ENCODE results near the gene TENM3.

Gene TENM3

DNA sequence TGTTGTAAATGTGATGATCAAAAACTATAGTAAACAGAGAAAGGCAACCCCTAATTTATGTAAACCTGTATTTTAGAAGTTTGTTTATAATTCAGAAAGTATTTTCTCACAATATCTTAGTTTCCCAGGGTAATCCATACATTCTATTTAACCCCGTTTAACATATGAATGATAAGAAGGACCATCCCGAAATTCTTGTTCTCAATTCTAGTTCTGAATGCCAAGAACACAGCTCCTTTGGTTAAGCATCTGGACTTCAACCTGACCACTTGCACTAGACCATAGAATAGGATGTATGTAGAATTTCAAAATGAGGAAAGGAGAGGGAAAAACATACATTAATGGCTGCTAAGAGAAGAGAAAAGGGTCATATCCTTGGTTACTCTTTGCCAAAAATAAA lies 227.0 kb downstream of the TENM3 start:
- no peak for DNase-seq

GRCh38 chr4:182475539-182475938 lies 232.3 kb downstream of the TENM3 start:
- no peak for DNase-seq

DNA sequence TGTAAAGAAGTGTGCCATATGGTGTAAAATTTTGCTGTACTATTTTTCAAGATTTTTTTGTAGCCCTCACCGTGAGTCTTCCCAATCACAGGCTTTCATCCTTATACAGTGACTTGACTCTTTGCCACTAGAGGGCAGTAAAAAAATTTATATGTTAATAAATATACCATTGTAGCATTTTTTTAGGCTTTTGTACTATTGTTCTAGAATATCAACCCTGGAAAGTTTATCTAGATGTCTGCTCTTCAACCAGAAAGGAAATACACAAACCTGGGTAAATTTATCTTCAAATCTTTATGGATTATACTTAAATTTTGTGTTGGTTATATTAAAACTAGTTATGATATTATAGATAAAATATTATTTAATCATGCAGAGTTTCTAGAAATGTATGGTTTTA lies 235.3 kb downstream of the TENM3 start:
- DNase-seq: peak; percentile 55 to 81

- peak in 1 of 2 experiments; percentile 1 for DNase-seq
Observed at GRCh38 chr4:182483685-182484084, 240.5 kb downstream of the TENM3 start.

- peak; percentile 3 to 12 for DNase-seq
Observed at GRCh38 chr4:182486881-182487280, 243.7 kb downstream of the TENM3 start.

- DNase-seq: no peak
Observed at GRCh38 chr4:182488896-182489295, 245.7 kb downstream of the TENM3 start.

DNA sequence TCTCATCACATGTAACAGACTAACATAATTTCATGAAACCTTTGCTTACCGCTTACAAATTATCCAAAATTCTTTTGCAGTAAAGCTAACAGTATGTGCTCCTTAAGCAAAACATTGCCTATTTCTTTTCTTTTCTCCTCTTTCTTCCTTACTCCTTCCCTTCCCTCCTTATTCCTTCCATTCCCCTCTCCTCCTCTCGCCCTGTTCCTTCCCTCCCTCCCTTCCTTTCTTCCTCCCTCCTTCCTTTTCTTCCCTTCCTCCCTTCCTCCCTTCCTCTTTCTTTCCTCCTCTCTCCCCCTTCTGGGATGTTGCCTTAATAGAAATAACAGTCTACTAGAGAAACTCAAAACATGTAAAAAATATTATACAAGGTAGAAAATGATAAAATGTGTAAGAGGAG lies 246.4 kb downstream of the TENM3 start:
- DNase-seq: no peak

DNA sequence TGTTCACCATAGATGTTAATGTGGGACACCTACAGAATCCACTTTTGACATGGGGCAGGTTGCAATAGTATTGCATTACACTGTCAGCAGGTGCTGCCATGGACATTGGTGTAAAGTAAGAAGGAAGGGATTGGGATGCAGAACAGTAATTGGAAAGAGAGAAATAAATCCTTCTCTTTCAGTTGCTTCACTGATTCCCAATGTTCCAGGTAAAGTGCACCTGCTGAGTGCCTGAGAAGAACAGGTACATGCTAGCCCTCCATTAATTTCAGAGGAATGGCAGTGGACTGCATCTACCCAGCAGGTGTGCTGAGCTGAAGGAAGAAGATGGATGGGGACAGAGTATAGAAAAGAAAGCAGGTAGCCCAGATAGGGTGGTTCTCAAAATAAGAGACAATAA lies 248.5 kb downstream of the TENM3 start:
- no peak for DNase-seq

DNA sequence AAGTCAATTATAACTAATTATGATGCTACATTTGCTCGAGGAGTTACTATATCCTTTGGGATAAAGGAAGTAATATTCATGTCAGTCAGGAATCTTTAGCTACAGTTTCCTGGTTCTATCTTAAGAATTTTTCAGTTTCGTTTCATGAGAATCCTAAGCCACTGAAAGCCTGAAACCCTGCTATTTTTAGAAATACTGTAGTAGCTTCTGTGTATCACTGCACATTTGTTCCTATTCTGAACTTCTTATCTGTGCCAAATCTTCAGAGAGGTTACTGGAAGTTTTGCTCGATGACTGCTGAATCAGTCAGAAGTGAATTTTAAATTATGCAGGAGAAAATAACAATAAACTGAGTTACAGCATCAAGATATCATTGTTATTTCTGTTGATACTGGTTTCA lies 249.2 kb downstream of the TENM3 start:
- peak; percentile 18 to 19 for DNase-seq

DNA sequence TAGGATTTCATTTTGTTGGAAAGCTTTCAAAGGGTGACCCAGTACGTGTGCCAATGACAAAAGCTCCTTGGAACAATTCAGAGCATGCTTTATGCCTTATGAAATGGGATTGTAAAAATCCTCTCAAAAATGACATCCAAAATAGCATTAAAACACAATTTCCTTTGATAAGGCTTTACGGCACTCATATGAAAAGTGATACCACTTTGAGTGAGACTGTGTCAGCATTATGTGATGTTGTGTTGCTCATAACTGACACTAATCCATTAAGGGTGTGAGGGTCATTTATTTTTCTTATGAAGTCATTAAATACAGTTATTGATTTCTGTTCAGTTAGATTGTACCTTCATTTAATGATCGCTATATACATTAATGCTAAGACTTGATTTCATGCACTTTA lies 250.2 kb downstream of the TENM3 start:
- DNase-seq: no peak

DNA sequence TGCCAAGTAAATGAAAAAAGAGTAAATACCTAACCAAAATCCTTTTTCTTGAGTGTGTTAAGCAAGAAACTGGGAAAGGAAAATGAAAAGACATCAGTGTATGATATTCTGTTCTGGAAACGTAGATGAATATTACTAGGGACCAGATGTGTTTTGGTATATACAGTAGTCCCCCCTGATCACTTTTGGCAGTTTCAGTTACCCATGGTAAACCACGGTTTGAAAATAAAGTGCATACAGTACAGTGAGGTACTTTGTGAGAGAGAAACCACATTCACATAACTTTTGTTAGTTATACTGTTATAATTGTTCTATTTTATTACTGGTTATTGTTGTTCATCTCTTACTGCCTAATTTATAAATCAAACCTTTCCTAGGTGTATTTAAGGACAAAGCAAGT lies 250.9 kb downstream of the TENM3 start:
- no peak for DNase-seq

GRCh38 chr4:182495031-182495430 lies 251.8 kb downstream of the TENM3 start:
- no peak for DNase-seq

- DNase-seq: no peak
Observed at GRCh38 chr4:182495645-182496385, 252.6 kb downstream of the TENM3 start.

GRCh38 chr4:182496408-182496807 lies 253.2 kb downstream of the TENM3 start:
- DNase-seq: no peak

DNA sequence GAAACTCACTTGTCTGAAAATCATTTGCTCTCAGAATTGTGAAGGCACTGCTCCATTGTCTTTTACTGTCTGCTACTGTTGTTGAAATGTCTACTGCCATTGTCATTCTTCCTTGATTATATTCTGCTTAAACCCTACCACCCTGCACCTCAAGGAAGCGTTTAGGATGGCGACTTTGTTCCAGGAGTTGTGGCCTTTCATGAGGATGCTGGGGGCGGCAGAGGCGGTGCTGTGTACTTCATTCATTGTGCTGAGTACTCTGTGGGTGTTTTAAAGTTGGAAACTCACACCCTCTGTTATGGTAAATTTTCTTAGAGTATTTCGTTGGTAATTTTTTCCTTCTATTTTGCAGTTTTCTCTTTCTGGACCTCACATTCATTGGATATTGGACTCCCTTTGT lies 258.9 kb downstream of the TENM3 start:
- no peak for DNase-seq

GRCh38 chr4:182504463-182504862 lies 261.3 kb downstream of the TENM3 start:
- no peak for DNase-seq

DNA sequence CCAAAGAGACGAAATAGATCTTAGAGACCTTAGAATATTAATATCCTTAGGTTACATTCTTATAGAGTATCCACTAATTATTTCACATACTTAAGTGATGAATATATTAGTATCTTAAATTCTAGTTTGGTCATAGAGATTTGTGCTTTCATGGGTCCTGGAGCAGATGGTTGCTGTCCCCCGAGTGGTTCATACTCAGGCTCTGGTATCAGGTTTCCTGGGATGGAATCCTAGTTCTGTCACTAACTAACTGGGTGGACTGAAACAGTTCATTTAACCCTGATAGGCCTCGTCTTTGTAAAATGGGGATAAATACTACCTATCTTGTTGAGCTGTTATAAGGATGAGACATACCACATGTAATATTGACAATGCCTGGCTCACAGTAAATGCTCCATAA lies 264.6 kb downstream of the TENM3 start:
- DNase-seq: no peak

DNA sequence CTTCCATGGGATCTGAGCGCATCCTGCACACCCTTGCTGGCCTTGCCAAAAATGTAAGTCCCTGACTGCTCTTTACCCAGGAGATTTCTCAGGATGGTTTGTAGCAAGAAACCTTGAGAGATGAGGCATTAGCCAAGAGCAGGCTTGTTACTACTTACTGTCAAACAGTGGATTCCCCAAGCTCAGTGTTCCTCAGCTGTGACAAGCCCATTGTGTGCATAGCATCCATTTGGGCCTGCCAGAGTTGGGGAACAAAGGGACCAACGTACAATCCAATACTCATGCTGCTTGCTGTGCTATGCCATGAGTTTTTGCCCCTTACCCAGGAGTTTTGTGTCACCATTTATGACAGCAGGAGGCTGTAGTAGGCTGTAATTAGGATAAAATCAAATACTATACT lies 267.6 kb downstream of the TENM3 start:
- no peak for DNase-seq

GRCh38 chr4:182513587-182514291 lies 270.5 kb downstream of the TENM3 start:
- DNase-seq: no peak

DNA sequence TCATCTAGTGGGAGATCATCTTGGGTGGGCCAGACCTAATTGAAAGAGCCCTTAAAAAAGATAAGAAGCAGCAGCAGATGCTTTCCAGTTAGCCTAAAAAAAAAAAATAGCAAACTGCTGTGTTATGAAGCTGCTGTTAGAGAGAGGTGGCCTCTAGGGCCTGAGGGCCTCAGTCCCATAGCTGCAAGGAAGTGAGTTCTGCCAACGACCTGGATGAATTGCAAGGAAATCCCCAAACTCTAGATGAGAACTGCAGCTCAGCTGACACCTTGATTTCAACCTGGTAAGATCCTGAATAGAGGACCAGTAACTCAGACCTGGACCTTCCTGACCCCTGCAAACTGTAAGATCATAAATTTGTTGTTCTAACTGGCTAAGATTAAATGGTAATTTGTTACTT lies 275.2 kb downstream of the TENM3 start:
- no peak for DNase-seq

- no peak for DNase-seq
Observed at GRCh38 chr4:182519528-182519927, 276.3 kb downstream of the TENM3 start.

- no peak for DNase-seq
Observed at GRCh38 chr4:182521011-182521410, 277.8 kb downstream of the TENM3 start.

DNA sequence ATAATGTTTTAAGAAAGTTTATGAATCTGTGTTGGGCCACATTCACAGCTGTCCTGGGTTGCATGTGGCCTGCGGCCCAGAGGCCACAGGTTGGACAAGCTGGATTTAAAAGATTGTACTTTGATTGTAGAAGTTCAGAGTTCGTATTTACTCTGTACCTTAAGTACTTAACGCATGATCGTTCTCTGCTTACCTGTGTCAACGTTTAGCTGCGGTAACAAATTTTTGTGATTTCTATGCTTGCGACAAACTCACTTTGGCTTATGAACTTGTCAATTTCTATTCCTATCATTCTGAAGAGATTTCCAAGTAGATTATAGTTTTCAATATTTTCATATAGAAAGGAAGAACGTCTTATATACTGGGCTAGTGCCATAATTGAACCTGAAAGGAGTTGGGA lies 285.6 kb downstream of the TENM3 start:
- DNase-seq: no peak

DNA sequence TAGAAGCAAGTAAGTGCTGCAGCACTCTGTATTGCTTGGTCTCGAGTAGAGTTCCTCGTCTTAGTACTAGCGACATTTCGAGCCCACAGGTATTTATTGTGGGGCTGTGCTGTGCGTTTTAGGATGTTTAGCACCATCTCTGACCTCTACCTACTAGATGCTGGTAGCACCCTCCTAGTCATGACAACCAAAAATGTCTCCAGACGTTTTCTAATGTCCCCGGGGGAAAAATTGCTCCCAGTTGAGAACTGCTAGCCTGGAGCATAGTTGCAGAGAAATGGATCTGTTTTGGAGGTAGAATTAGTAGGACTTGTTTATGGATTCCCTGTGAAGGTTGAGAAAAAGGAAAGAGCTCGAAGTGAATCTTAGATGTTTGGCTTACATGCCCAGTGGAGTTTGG lies 287.2 kb downstream of the TENM3 start:
- no peak for DNase-seq

Measured in Kasumi-1 (cell line).